Peyer's patch (tissue), 4 donors: ENCODE results near the gene MAML3.

Source experiments
- POLR2A ChIP-seq, 2 donors: fragments of 450-650 bp; IDR thresholded peaks; one replicate each; pipeline ENCODE4 v1.5.1; 2017; ENCODE audit warnings: antibody characterized with exemption in 2 of 2, mild to moderate bottlenecking in 2 of 2, moderate library complexity in 2 of 2
- TF ChIP-seq, protein P1 (sequence below), 6 experiments: fragments of 450-650 bp in 4 of 6; fragments of 200-600 bp in 2 of 6; sonication (generic) in 1 of 6; IDR thresholded peaks; one replicate each; pipeline ENCODE4 v1.5.1; 2017 to 2019; ENCODE audit warnings: antibody characterized with exemption in 6 of 6, mild to moderate bottlenecking in 3 of 6, moderate library complexity in 1 of 6

DNA sequence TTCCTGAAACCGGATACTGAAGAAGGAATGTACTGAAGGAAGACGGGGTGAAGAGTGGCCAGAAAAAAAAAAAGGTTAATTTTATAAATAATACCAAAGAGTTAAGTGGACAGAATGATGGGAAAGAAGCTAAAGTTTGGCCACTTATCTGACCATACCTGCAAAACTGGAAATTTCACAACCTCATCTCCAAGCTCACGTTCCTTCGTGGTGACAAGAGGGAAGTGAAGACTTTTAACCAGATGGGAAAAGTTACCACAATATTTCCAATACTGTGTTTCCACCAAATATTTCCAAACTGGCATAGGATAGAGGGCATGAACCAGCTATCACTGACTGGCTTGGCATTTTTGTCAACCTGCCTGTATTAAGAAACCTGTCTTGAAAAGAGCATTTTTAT lies 56.4 kb downstream of the MAML3 start:
- TF ChIP-seq, protein P1, sequence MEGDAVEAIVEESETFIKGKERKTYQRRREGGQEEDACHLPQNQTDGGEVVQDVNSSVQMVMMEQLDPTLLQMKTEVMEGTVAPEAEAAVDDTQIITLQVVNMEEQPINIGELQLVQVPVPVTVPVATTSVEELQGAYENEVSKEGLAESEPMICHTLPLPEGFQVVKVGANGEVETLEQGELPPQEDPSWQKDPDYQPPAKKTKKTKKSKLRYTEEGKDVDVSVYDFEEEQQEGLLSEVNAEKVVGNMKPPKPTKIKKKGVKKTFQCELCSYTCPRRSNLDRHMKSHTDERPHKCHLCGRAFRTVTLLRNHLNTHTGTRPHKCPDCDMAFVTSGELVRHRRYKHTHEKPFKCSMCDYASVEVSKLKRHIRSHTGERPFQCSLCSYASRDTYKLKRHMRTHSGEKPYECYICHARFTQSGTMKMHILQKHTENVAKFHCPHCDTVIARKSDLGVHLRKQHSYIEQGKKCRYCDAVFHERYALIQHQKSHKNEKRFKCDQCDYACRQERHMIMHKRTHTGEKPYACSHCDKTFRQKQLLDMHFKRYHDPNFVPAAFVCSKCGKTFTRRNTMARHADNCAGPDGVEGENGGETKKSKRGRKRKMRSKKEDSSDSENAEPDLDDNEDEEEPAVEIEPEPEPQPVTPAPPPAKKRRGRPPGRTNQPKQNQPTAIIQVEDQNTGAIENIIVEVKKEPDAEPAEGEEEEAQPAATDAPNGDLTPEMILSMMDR (IDR thresholded peaks at IDR 0.05), result no peak
- no peak for TF ChIP-seq POLR2A (IDR thresholded peaks at IDR 0.05)
